Activated T-cell treated with anti-CD3 and anti-CD28 coated beads, Interleukin-2, amount 50 U/mL, for 72 hours (primary cell): Measurements from ENCODE around the gene CAPN1. TPM values are rescaled to one million over a fixed set of nuclear protein-coding genes. Genes with fewer than 3 reads are reported as not detected.

Source experiments
- ATAC-seq, 2 donors: fragments of 150-1000 bp; cut with Tn5 transposase; replicated peaks in 1 of 2; 2 replicates each; pipeline ENCODE4 v1.10.0; 2021; ENCODE audit warnings: moderate library complexity in 2 of 2, mild to moderate bottlenecking in 1 of 2
- DNase-seq, 2 donors: peaks; one replicate each; pipeline ENCODE4 v3.0.0; 2021 to 2022; ENCODE audit warnings: mixed read lengths in 1 of 2
- H3K27ac Mint-ChIP-seq: one replicate; pipeline ENCODE4 v1.8.0; 2022; ENCODE audit warnings: mild to moderate bottlenecking, moderate library complexity, mixed read lengths
- H3K27me3 Mint-ChIP-seq: one replicate; pipeline ENCODE4 v1.8.0; 2022; ENCODE audit warnings: low read depth, mixed read lengths
- H3K36me3 Mint-ChIP-seq, 2 donors: one replicate each; pipeline ENCODE4 v1.8.0; 2022; ENCODE audit warnings: mixed read lengths in 2 of 2, mild to moderate bottlenecking in 1 of 2; ENCODE audit not compliant: insufficient read depth in 2 of 2
- H3K4me1 Mint-ChIP-seq: one replicate; pipeline ENCODE4 v1.8.0; 2022; ENCODE audit warnings: low read depth, mixed read lengths
- H3K4me3 Mint-ChIP-seq, 2 donors: one replicate each; pipeline ENCODE4 v1.8.0; 2022; ENCODE audit warnings: mild to moderate bottlenecking in 2 of 2, mixed read lengths in 2 of 2, moderate library complexity in 2 of 2
- H3K9me3 Mint-ChIP-seq, 2 donors: one replicate each; pipeline ENCODE4 v1.8.0; 2022; ENCODE audit warnings: mixed read lengths in 2 of 2
- total RNA-seq, 2 donors: library from RNA; stranded (reverse); gene quantifications; one replicate each; pipeline ENCODE4 v1.2.3, GENCODE V29; 2022

Gene CAPN1
- total RNA-seq, 2 donors from 2014 or later = 99.1 to 114 TPM

- no peaks in the 10 kb centered on the region for H3K9me3 Mint-ChIP-seq
- H3K27ac Mint-ChIP-seq = no peak overlapping the region
- no peak for ATAC-seq
- H3K4me3 Mint-ChIP-seq = no peak overlapping the region
- H3K4me1 Mint-ChIP-seq = peaks cover 8% of the 10 kb centered on the region
- H3K27me3 Mint-ChIP-seq = no peaks in the 10 kb centered on the region
- DNase-seq = no peak
- peaks cover 0 to 8% of the 10 kb centered on the region in 2 donors for H3K36me3 Mint-ChIP-seq
Measured at GRCh38 chr11:65210361-65210731, 28.6 kb downstream of the CAPN1 start.

DNA sequence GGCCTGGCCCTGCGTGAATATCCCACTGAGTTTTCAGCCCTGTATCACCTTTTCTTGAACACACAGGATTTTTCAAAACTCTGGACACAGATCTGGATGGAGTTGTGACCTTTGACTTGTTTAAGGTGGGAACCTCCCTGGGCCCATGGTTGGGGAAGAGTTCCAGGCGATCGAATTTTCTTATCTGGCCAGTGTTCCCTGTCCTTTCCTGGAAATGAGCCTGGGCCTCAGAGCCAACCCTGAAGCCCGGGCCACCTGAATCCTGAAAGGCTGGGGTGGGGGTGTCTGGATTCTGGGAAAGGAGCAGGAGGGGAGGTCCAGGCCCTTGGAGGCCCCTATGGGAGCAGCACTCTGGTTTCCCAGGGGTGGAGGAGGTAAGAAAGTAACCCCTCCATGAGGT lies 29.0 kb downstream of the CAPN1 start:
- peaks cover 3 to 8% of the 10 kb centered on the region in 2 donors for H3K36me3 Mint-ChIP-seq
- H3K27me3 Mint-ChIP-seq = no peaks in the 10 kb centered on the region
- H3K4me3 Mint-ChIP-seq = no peak overlapping the region
- no peak overlapping the region for H3K27ac Mint-ChIP-seq
- DNase-seq (no peak), ATAC-seq (no peak)
- H3K9me3 Mint-ChIP-seq = peaks cover 2 to 3% of the 10 kb centered on the region in 2 donors
- H3K4me1 Mint-ChIP-seq = peaks cover 12% of the 10 kb centered on the region

GRCh38 chr11:65211293-65212105 lies 29.8 kb downstream of the CAPN1 start:
- Mint-ChIP-seq H3K9me3 (peaks cover 2 to 3% of the 10 kb centered on the region in 2 donors), H3K36me3 (peaks cover 3 to 6% of the 10 kb centered on the region in 2 donors), H3K4me1 (peaks cover 13% of the 10 kb centered on the region), H3K4me3 (no peak overlapping the region), H3K27me3 (no peaks in the 10 kb centered on the region), H3K27ac (no peak overlapping the region)
- ATAC-seq (no peak), DNase-seq (no peak)

- Mint-ChIP-seq H3K4me3 (no peak overlapping the region), H3K4me1 (peaks cover 13% of the 10 kb centered on the region), H3K36me3 (peaks cover 2 to 3% of the 10 kb centered on the region in 2 donors), H3K27me3 (no peaks in the 10 kb centered on the region), H3K27ac (no peak overlapping the region), H3K9me3 (peaks cover 2 to 3% of the 10 kb centered on the region in 2 donors)
- ATAC-seq (no peak), DNase-seq (no peak)
Measured at GRCh38 chr11:65212226-65212801, 30.6 kb downstream of the CAPN1 start.

GRCh38 chr11:65213322-65214211 lies 31.8 kb downstream of the CAPN1 start:
- DNase-seq (peak; percentile 20 to 44), ATAC-seq (peak; percentile 16 to 50)
- Mint-ChIP-seq H3K27me3 (no peaks in the 10 kb centered on the region), H3K27ac (peak overlapping the region; percentile 36), H3K4me1 (peaks cover 13% of the 10 kb centered on the region), H3K9me3 (peaks cover 2 to 3% of the 10 kb centered on the region in 2 donors), H3K36me3 (peaks cover 2 to 3% of the 10 kb centered on the region in 2 donors), H3K4me3 (peak overlapping the region in 1 of 2 donors; percentile 36)

DNA sequence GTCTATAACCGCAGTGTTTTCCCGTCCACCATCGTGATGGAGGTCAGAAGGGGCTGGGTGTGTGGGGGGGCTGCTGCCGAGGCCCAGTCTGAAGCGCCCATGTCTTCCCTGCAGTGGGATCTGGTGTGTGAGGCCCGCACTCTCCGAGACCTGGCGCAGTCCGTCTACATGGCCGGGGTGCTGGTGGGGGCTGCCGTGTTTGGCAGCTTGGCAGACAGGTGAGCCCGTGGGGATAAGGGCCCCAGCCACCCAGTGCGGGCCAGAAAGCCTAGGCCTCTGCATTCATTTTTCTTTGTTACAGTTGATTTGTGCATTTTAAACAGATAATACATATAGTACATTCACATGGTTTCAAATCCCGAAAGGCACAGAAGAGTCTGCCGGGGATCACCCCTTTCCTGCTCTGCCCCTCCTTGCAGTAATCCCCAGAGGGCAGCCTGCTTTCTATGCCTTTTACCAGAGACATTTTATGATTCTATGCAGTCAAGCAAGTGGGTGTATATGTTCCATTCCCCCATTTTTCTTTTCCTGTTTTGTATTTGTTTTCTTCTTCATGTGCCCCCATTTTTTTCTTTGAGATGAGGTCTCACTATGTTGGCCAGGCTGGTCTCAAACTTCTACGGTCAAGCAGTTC lies 32.6 kb downstream of the CAPN1 start:
- peaks cover 13% of the 10 kb centered on the region for H3K4me1 Mint-ChIP-seq
- peak overlapping the region in 1 of 2 donors; percentile 13 for H3K4me3 Mint-ChIP-seq
- DNase-seq = no peak
- H3K36me3 Mint-ChIP-seq = peaks cover 0 to 3% of the 10 kb centered on the region in 2 donors
- H3K27ac Mint-ChIP-seq = peak overlapping the region; percentile 8
- no peak for ATAC-seq
- H3K27me3 Mint-ChIP-seq = no peaks in the 10 kb centered on the region
- H3K9me3 Mint-ChIP-seq = peaks cover 2 to 3% of the 10 kb centered on the region in 2 donors

GRCh38 chr11:65215441-65216076 lies 33.8 kb downstream of the CAPN1 start:
- Mint-ChIP-seq H3K36me3 (peaks cover 0 to 3% of the 10 kb centered on the region in 2 donors), H3K27ac (peak overlapping the region; percentile 93)

DNA sequence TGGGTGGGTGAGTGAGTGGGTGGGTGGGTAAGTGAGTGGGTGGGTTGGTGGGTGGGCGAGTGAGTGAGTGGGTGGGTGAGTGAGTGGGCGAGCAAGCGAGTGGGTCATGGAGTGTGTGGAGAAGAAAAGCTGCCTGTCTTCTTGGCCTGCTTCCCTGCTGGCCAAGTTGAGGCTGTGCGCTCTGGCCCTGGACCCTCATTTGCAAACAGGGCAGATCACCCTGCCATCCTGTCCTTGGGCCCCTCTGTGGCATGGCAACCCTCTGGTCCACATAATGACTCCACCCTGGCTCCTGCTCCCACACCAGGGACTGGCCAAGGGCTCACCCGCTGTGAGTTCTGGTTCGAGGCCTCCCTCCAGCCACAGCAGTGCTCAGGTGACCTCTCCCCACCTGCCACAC lies 35.1 kb downstream of the CAPN1 start:
- Mint-ChIP-seq H3K27me3 (no peaks in the 10 kb centered on the region), H3K4me3 (no peak overlapping the region), H3K36me3 (peaks cover 0 to 3% of the 10 kb centered on the region in 2 donors), H3K4me1 (peaks cover 22% of the 10 kb centered on the region), H3K9me3 (peaks cover 2 to 3% of the 10 kb centered on the region in 2 donors), H3K27ac (peak overlapping the region; percentile 79)
- DNase-seq (no peak), ATAC-seq (peak; percentile 7 to 23)

More at GRCh38 chr11:65215441-65216076, 33.8 kb downstream of the CAPN1 start:
- H3K9me3 Mint-ChIP-seq = peaks cover 2 to 3% of the 10 kb centered on the region in 2 donors
- H3K4me1 Mint-ChIP-seq = peaks cover 19% of the 10 kb centered on the region
- ATAC-seq = peak; percentile 56 to 66
- peak; percentile 23 to 56 for DNase-seq
- peak overlapping the region in 1 of 2 donors; percentile 33 for H3K4me3 Mint-ChIP-seq
- H3K27me3 Mint-ChIP-seq = no peaks in the 10 kb centered on the region

DNA sequence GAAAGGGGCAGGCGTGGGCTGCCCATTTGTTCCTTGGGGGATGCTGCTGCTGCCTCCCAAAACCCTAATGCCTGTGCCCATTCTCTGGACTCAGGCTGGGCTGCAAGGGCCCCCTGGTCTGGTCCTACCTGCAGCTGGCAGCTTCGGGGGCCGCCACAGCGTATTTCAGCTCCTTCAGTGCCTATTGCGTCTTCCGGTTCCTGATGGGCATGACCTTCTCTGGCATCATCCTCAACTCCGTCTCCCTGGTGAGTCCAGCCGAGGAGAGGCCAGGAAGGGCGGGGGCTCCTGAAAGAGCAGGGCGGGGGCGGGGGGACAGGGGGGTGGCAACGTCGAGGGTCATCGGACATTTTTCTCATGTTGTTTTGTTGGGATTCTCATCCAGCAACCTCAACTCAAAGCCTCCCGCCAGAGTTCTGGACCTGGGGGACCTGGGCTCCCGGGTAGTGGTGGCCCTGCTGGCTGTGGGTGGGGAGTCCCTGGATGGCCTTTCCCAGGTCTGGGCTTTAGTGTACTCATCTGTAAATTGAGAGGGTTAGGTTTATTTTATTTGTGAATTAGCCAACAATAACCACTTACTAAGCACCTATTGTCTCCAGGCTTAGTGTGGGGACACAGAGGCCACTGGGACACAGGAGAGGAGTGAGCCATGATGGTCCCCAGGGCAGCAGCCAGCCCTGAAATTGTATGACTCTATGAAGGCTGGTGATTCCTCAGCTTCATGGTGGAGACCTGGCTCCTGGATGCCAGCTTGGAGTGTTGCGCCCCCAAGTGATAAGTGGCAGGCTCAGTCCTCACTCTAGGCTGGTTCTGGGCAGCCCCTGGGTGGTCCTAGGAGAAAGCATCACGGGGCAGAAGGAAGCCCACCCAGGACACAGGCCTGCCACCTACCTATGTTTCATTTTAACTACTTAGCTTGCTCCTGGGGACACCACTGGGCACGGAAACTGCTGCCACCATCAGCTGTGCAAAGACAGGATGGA lies 36.0 kb downstream of the CAPN1 start:
- peaks cover 2 to 3% of the 10 kb centered on the region in 2 donors for H3K9me3 Mint-ChIP-seq
- DNase-seq (no peak), ATAC-seq (no peak)
- H3K27ac Mint-ChIP-seq = peak overlapping the region; percentile 39
- H3K4me1 Mint-ChIP-seq = peaks cover 22% of the 10 kb centered on the region
- no peak overlapping the region for H3K4me3 Mint-ChIP-seq
- H3K36me3 Mint-ChIP-seq = peaks cover 0 to 3% of the 10 kb centered on the region in 2 donors
- no peaks in the 10 kb centered on the region for H3K27me3 Mint-ChIP-seq

DNA sequence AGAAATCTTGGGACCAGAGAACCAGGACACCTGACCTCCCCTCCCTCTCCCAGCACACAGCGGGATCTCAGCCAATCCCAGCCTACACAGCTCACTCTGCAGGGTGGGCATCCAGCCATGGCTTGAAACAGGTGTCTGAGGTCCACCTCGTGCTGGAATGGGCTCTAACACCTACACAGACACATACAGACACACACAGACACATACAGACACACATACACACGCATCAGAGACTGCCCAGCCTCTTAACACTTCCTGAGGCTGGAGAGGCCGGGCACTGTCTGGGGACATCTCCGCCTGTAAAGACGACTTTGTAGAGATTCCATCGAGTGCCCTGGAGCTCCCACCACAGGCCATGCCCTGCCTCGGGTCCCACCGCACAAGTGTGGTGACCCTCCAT lies 36.7 kb downstream of the CAPN1 start:
- DNase-seq (no peak), ATAC-seq (no peak)
- Mint-ChIP-seq H3K4me3 (no peak overlapping the region), H3K27me3 (peaks cover 5% of the 10 kb centered on the region), H3K9me3 (peaks cover 2 to 3% of the 10 kb centered on the region in 2 donors), H3K27ac (no peak overlapping the region), H3K36me3 (peaks cover 0 to 3% of the 10 kb centered on the region in 2 donors), H3K4me1 (peaks cover 19% of the 10 kb centered on the region)

GRCh38 chr11:65219930-65220213 lies 38.1 kb downstream of the CAPN1 start:
- no peak for ATAC-seq
- Mint-ChIP-seq H3K27me3 (peaks cover 9% of the 10 kb centered on the region), H3K27ac (no peak overlapping the region), H3K4me3 (no peak overlapping the region), H3K9me3 (peaks cover 2 to 3% of the 10 kb centered on the region in 2 donors), H3K36me3 (peaks cover 0 to 3% of the 10 kb centered on the region in 2 donors), H3K4me1 (peaks cover 20% of the 10 kb centered on the region)
- no peak for DNase-seq
